GM12872 (cell line): ENCODE data around the gene GMNN.

Experiments used
- TF ChIP-seq, protein P1 (sequence below): IDR thresholded peaks from 3 replicates; pipeline ENCODE4 v1.5.1; 2011; ENCODE audit warnings: low read depth, mild to moderate bottlenecking, low read length, moderate library complexity; ENCODE audit not compliant: insufficient read depth

The GMNN gene

GRCh38 chr6:24759718-24760117 is 15.0 kb upstream of the GMNN start:
- TF ChIP-seq, protein P1, sequence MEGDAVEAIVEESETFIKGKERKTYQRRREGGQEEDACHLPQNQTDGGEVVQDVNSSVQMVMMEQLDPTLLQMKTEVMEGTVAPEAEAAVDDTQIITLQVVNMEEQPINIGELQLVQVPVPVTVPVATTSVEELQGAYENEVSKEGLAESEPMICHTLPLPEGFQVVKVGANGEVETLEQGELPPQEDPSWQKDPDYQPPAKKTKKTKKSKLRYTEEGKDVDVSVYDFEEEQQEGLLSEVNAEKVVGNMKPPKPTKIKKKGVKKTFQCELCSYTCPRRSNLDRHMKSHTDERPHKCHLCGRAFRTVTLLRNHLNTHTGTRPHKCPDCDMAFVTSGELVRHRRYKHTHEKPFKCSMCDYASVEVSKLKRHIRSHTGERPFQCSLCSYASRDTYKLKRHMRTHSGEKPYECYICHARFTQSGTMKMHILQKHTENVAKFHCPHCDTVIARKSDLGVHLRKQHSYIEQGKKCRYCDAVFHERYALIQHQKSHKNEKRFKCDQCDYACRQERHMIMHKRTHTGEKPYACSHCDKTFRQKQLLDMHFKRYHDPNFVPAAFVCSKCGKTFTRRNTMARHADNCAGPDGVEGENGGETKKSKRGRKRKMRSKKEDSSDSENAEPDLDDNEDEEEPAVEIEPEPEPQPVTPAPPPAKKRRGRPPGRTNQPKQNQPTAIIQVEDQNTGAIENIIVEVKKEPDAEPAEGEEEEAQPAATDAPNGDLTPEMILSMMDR = no peak

DNA sequence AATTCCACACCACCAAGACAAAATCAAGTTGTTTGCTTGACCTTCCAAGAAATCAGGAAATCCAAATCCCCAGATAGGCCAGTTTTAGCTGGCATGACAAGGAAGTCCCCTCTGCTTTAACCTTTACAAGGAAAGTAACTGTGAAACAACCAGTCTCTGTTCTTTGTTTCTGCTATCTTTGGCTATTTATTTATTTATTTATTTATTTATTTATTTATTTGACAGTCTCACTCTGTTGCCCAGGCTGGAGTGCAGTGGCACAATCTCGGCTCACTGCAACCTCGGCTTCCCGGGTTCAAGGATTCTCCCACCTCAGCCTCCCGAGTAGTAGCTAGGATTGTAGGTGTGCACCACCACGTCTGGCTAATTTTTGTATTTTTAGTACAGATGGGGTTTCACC is 14.5 kb upstream of the GMNN start:
- TF ChIP-seq, protein P1 = no peak

GRCh38 chr6:24761193-24761835 is 13.4 kb upstream of the GMNN start:
- TF ChIP-seq, protein P1 = no peak

DNA sequence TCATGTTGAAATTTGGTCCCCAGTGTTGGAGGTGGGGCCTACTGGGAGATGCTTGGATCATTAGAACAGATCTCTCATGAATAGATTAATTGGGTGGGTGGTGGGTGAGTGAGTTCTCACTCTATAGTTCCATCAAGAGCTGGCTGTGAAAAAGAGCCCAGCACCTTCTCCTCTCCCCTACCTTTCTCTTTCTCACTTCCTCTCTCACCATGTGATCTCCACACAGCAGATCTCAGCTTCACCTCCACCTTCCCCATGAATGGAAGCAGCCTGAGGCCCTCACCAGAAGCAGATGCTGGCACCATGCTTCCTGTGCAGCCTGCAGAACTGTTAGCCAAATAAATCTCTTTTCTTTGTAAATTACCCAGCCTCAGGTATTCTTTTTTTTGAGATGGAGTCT is 12.9 kb upstream of the GMNN start:
- TF ChIP-seq, protein P1 = no peak

DNA sequence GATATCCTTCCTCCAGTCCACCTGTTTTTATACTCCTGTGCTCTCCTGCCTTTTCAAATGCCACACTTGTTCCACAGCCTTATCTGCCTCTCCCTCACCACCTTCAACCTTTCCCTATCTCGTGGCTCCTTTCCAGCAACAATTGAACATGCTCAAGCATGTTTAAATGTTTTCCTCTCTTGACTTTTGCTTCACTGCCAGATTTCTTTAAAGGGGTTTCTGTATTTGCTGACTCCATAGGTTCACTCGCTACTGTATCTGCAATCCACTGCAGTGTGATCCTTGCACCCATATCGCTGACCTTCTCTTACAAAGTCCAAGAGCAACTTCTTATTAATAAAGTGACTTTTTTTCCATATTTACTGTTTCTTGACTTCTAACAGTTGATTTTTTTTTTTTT is 11.2 kb upstream of the GMNN start:
- TF ChIP-seq, protein P1 = no peak

GRCh38 chr6:24766680-24767462 is 7.9 kb upstream of the GMNN start:
- TF ChIP-seq, protein P1 = peak; percentile 37; the same call in 2 of the 3 replicates

GRCh38 chr6:24768361-24768760 is 6.4 kb upstream of the GMNN start:
- TF ChIP-seq, protein P1 = no peak
